ENCODE data around the gene KRT84. TPM values are rescaled to one million over a fixed set of nuclear protein-coding genes. Genes with fewer than 3 reads are reported as not detected.

Gene KRT84
- total RNA-seq, 1 donor from 2014 or later = not detected

GRCh38 chr12:52427083-52427482 lies 41.6 kb upstream of the KRT84 start:
- DNase-seq (ENCODE audit: low spot score) = no peak
- Histone ChIP-seq H3K36me3 (no peaks in the 10 kb centered on the region), H3K9me3 (ENCODE audit: low read depth) (no peaks in the 10 kb centered on the region), H4K20me1 (ENCODE audit: low read depth) (no peaks in the 10 kb centered on the region), H3K27me3 (no peaks in the 10 kb centered on the region), H2AFZ (replicated peaks) (no peak overlapping the region), H3K79me2 (ENCODE audit: low read depth) (no peaks in the 10 kb centered on the region), H3K4me1 (peaks cover 9% of the 10 kb centered on the region), H3K9ac (no peak overlapping the region), H3K4me2 (no peak overlapping the region), H3K27ac (no peak overlapping the region), H3F3A (ENCODE audit: low read depth) (no peaks in the 10 kb centered on the region), H3K4me3 (no peak overlapping the region)
- no peaks in the 10 kb centered on the region for H3K4me1 Mint-ChIP-seq
- no peaks in the 10 kb centered on the region for H3K9me3 Mint-ChIP-seq
- TF ChIP-seq CTCF (IDR thresholded peaks at IDR 0.05) (no peak), EZH2phosphoT487 (IDR thresholded peaks at IDR 0.05) (no peak), EZH2 (IDR thresholded peaks at IDR 0.05) (no peak)
- H3K4me3 Mint-ChIP-seq = no peak overlapping the region
- no peak overlapping the region for H3K27ac Mint-ChIP-seq
- no peaks in the 10 kb centered on the region for H3K36me3 Mint-ChIP-seq
- peaks cover 8% of the 10 kb centered on the region for H3K27me3 Mint-ChIP-seq (ENCODE audit: insufficient read depth, low read depth)

- Histone ChIP-seq H3K4me2 (no peak overlapping the region), H3K27ac (no peak overlapping the region), H2AFZ (replicated peaks) (no peak overlapping the region), H4K20me1 (ENCODE audit: low read depth) (no peaks in the 10 kb centered on the region), H3K4me3 (no peak overlapping the region), H3K9ac (no peak overlapping the region), H3K27me3 (no peaks in the 10 kb centered on the region), H3K79me2 (ENCODE audit: low read depth) (no peaks in the 10 kb centered on the region), H3F3A (ENCODE audit: low read depth) (no peaks in the 10 kb centered on the region), H3K4me1 (peaks cover 9% of the 10 kb centered on the region), H3K9me3 (ENCODE audit: low read depth) (no peaks in the 10 kb centered on the region), H3K36me3 (no peaks in the 10 kb centered on the region)
- H3K9me3 Mint-ChIP-seq = no peaks in the 10 kb centered on the region
- no peaks in the 10 kb centered on the region for H3K36me3 Mint-ChIP-seq
- H3K27me3 Mint-ChIP-seq (ENCODE audit: insufficient read depth, low read depth) = peaks cover 8% of the 10 kb centered on the region
- DNase-seq (ENCODE audit: low spot score) = no peak
- no peak overlapping the region for H3K27ac Mint-ChIP-seq
- TF ChIP-seq EZH2 (IDR thresholded peaks at IDR 0.05) = no peak
- no peak for TF ChIP-seq EZH2phosphoT487 (IDR thresholded peaks at IDR 0.05)
- TF ChIP-seq CTCF (IDR thresholded peaks at IDR 0.05) = no peak
- H3K4me3 Mint-ChIP-seq = no peak overlapping the region
- no peaks in the 10 kb centered on the region for H3K4me1 Mint-ChIP-seq
Observed at GRCh38 chr12:52426034-52426433, 40.6 kb upstream of the KRT84 start.

- DNase-seq (ENCODE audit: low spot score) = no peak
- Histone ChIP-seq H3K9me3 (ENCODE audit: low read depth) (no peaks in the 10 kb centered on the region), H3K79me2 (ENCODE audit: low read depth) (no peaks in the 10 kb centered on the region), H3K27me3 (no peaks in the 10 kb centered on the region), H3K27ac (no peak overlapping the region), H2AFZ (replicated peaks) (no peak overlapping the region), H3K4me2 (no peak overlapping the region), H4K20me1 (ENCODE audit: low read depth) (no peaks in the 10 kb centered on the region), H3K4me3 (no peak overlapping the region), H3K4me1 (peaks cover 9% of the 10 kb centered on the region), H3K9ac (no peak overlapping the region), H3F3A (ENCODE audit: low read depth) (no peaks in the 10 kb centered on the region), H3K36me3 (no peaks in the 10 kb centered on the region)
- Mint-ChIP-seq H3K27ac (peak overlapping the region; percentile 74), H3K27me3 (ENCODE audit: insufficient read depth, low read depth) (peaks cover 8% of the 10 kb centered on the region), H3K9me3 (no peaks in the 10 kb centered on the region), H3K36me3 (no peaks in the 10 kb centered on the region), H3K4me1 (no peaks in the 10 kb centered on the region), H3K4me3 (no peak overlapping the region)
- no peak for TF ChIP-seq EZH2phosphoT487 (IDR thresholded peaks at IDR 0.05)
- TF ChIP-seq CTCF (IDR thresholded peaks at IDR 0.05) = no peak
- TF ChIP-seq EZH2 (IDR thresholded peaks at IDR 0.05) = no peak
Observed at GRCh38 chr12:52425466-52425865, 40.0 kb upstream of the KRT84 start.

All from neural progenitor cell (in vitro differentiated cells).